ENCODE measurements around the gene DPEP1. TPM values are rescaled to one million over a fixed set of nuclear protein-coding genes. Genes with fewer than 3 reads are reported as not detected.

Gene DPEP1
- total and polyA plus RNA-seq, 4 experiments from 2014 or later = not detected

DNA sequence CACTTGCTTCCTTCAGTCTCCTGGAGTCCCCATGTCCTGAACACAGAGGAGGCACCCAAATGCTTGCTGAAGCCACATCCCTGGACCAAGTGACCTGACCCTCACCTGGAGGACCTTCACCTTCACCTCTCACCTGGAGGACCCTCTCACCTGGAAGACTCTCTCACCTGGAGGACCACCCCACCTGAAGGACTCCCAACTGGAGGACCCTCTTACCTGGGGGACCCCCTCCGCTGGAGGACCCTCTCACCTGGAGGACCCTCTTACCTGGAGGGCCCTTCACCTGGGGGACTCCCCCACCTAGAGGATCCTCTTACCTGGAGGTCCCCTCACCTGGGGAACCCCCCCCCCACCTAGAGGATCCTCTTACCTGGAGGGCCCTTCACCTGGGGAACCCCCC is 72.5 kb downstream of the DPEP1 start:
- intact Hi-C loops (cut with micrococcal nuclease) = loop anchor here (1.0 kb wide), 3 partner anchors 14 to 36 kb away; partner anchors contain the start of genes CHMP1A and SPATA33
- CTCF ChIA-PET (ENCODE audit: partially characterized antibody) = interaction anchor here (1.1 to 2.7 kb wide), 3 partner anchors 14 to 20 kb away, joined by 4 to 33 read pairs (median 7); partner anchors contain the start of gene SPATA2L
- Histone ChIP-seq H3K36me3 (ENCODE audit: insufficient read depth, low read length) (peaks cover 6% of the 10 kb centered on the region), H3K4me1 (ENCODE audit: insufficient read depth, low read length) (peaks cover 14% of the 10 kb centered on the region), H3K27ac (ENCODE audit: low read depth, low read length) (peak overlapping the region; percentile 84), H3K9me3 (ENCODE audit: control insufficient read depth in 1 of 2, low read length in 2 of 2) (no peaks in the 10 kb centered on the region), H3K27me3 (ENCODE audit: insufficient read depth, low read length) (no peaks in the 10 kb centered on the region), H3K4me3 (ENCODE audit: low read length in 2 of 2) (peak overlapping the region in 1 of 2 donors; percentile 84)
- Mint-ChIP-seq H3K9me3 (no peaks in the 10 kb centered on the region), H3K27me3 (no peaks in the 10 kb centered on the region), H3K4me3 (peak overlapping the region; percentile 51 to 95 (median 90)), H3K36me3 (peaks cover 4 to 14% of the 10 kb centered on the region in 2 donors), H3K27ac (peak overlapping the region in 4 of 7 donors; percentile 22 to 78 (median 66)), H3K4me1 (peaks cover 9 to 25% (median 13%) of the 10 kb centered on the region in 4 donors)
- POLR2A ChIA-PET (ENCODE audit: partially characterized antibody) = interaction anchor here (0.7 to 2.7 kb wide), 12 partner anchors 11 to 904 kb away, joined by 3 to 37 read pairs (median 5); partner anchors contain the start of genes CHMP1A, SPATA2L, SPATA33 and SPG7
- DNase-seq = no peak

DNA sequence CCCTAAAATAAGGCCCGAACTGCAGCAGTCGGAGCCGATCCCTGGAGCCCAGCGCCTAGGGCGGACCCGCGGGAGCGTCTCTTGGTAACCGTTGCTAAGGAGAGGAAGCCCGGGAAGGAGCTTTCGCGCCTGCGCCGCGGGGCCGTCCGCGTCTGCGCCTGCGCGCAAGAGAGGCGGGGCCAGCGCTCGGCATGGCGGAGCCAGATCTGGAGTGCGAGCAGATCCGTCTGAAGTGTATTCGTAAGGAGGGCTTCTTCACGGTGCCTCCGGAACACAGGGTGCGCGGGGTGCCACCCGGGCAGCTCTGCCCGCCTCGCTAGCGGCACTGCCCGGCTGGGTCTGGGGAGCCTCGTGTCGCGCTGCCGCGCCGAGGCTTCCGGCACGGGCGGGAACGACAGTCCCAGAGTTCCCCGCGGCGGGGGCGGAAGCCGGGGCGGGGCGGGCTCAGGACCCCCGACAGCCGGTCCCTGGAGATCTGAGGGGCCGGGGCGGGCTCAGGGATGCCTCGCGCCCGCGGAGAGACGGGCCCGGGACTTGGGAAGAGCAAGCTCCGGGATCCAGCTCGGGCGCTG is 73.2 kb downstream of the DPEP1 start, which contains the start of gene CDK10:
CDK10 (plus strand) TSS at position 170 of the 572 bp plus-strand sequence; CDS start at position 192, 22 bp downstream.
- Mint-ChIP-seq H3K4me3 (peak within 1 kb of the TSS; percentile 84 to 96 (median 92)), H3K36me3 (peaks cover 4 to 16% of the 10 kb centered on the region in 2 donors), H3K9me3 (no peaks in the 10 kb centered on the region), H3K27me3 (no peaks in the 10 kb centered on the region), H3K4me1 (peaks cover 9 to 25% (median 13%) of the 10 kb centered on the region in 4 donors), H3K27ac (peak within 1 kb of the TSS; percentile 78 to 98 (median 94))
- peak; percentile 78 to 95 (median 87) for DNase-seq
- intact Hi-C loops (cut with micrococcal nuclease) = loop anchor here (1.0 kb wide), 3 partner anchors 14 to 36 kb away; partner anchors contain the start of genes CHMP1A and SPATA33
- H3K4me3 ChIP-seq (ENCODE audit: low read length in 2 of 2) = peak within 1 kb of the TSS; percentile 57 to 84
- peaks cover 6% of the 10 kb centered on the region for H3K36me3 ChIP-seq (ENCODE audit: insufficient read depth, low read length)
- peak within 1 kb of the TSS; percentile 84 for H3K27ac ChIP-seq (ENCODE audit: low read depth, low read length)
- no peaks in the 10 kb centered on the region for H3K27me3 ChIP-seq (ENCODE audit: insufficient read depth, low read length)
- H3K9me3 ChIP-seq (ENCODE audit: control insufficient read depth in 1 of 2, low read length in 2 of 2) = no peaks in the 10 kb centered on the region
- H3K4me1 ChIP-seq (ENCODE audit: insufficient read depth, low read length) = peaks cover 14% of the 10 kb centered on the region
- ChIA-PET CTCF (ENCODE audit: partially characterized antibody) (interaction anchor here (1.1 to 2.7 kb wide), 3 partner anchors 13 to 19 kb away, joined by 4 to 33 read pairs (median 7); partner anchors contain the start of gene SPATA2L), POLR2A (ENCODE audit: partially characterized antibody) (interaction anchor here (0.7 to 2.7 kb wide), 18 partner anchors 10 to 905 kb away, joined by 3 to 37 read pairs (median 4); partner anchors contain the start of genes CHMP1A, SPATA2L, SPATA33 and SPG7)

DNA sequence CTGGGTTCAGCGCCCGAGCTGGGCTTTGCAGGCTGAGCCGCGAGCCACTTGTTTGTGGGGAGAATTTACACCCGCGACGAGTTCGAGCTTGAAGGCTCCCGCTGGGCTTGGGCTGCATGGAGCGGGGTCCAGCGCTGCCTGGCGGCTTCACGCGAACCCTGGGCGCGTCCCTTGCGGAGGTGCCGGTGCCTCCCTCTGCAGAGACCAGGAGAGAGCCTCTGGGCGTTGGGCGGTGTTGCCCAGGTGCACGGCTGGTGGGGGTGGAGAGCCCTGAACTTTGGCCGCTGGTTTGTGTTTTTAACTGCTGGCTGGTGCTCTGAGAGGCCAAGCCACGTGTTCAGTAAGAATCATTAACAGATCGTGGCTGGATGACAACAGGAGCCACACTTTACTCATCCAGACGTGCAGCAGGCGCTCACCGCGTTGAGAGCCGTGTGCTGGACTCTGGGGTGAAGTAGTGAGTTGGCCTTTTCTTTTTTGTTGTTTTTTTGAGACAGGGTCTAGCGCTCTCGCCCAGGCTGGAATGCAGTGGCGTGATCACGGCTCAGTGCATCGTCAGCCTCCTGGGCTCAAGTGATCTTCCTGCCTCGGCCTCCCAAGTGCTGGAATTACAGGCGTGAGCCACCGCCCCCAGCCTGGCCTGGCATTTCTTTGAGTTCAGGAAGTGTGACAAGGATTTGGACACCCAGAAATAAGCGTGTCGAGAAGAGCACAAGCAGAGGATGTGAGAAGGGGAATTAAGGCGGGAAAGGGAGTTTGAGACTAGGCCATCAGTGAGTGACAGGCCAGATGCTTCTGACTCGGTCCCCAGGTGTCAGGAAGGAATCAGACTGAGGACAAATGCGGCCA is 73.9 kb downstream of the DPEP1 start:
- Histone ChIP-seq H3K4me3 (ENCODE audit: low read length in 2 of 2) (peak overlapping the region; percentile 57 to 84), H3K9me3 (ENCODE audit: control insufficient read depth in 1 of 2, low read length in 2 of 2) (no peaks in the 10 kb centered on the region), H3K36me3 (ENCODE audit: insufficient read depth, low read length) (peaks cover 12% of the 10 kb centered on the region), H3K27ac (ENCODE audit: low read depth, low read length) (peak overlapping the region; percentile 84), H3K27me3 (ENCODE audit: insufficient read depth, low read length) (no peaks in the 10 kb centered on the region), H3K4me1 (ENCODE audit: insufficient read depth, low read length) (peaks cover 14% of the 10 kb centered on the region)
- H3K27ac Mint-ChIP-seq = peak overlapping the region; percentile 72 to 91 (median 78)
- CTCF ChIA-PET (ENCODE audit: partially characterized antibody) = interaction anchor here (1.1 to 2.7 kb wide), 3 partner anchors 13 to 19 kb away, joined by 4 to 33 read pairs (median 7); partner anchors contain the start of gene SPATA2L
- H3K4me1 Mint-ChIP-seq = peaks cover 9 to 25% (median 13%) of the 10 kb centered on the region in 4 donors
- POLR2A ChIA-PET (ENCODE audit: partially characterized antibody) = interaction anchor here (0.7 to 2.7 kb wide), 16 partner anchors 10 to 906 kb away, joined by 3 to 37 read pairs (median 4); partner anchors contain the start of genes CHMP1A, SPATA2L, SPATA33 and TCF25
- no peak for DNase-seq
- peaks cover 4 to 18% of the 10 kb centered on the region in 2 donors for H3K36me3 Mint-ChIP-seq
- H3K9me3 Mint-ChIP-seq = no peaks in the 10 kb centered on the region
- peak overlapping the region; percentile 80 to 95 (median 84) for H3K4me3 Mint-ChIP-seq
- H3K27me3 Mint-ChIP-seq = no peaks in the 10 kb centered on the region
- intact Hi-C loops (cut with micrococcal nuclease) = no loop called here

Other genes starting within 250 kb of the DPEP1 start
- gene ANKRD11, start 123.1 kb upstream of the DPEP1 start, total RNA-seq = 100 to 1,000 TPM; 229 to 246 TPM
- 10 to 100 TPM in 1 of 2 donors, 1 to 10 TPM in 1; 3.9 to 49.7 TPM for gene ANKRD11, start 123.1 kb upstream of the DPEP1 start, polyA plus RNA-seq
- gene SPG7, start 105.2 kb upstream of the DPEP1 start, total RNA-seq = 100 to 1,000 TPM; 157 to 160 TPM
- gene SPG7, start 105.2 kb upstream of the DPEP1 start, polyA plus RNA-seq = 10 to 100 TPM; 46.4 to 48.5 TPM
- gene RPL13, start 53.0 kb upstream of the DPEP1 start, total RNA-seq = 1,000 to 10,000 TPM; 4,825 to 5,043 TPM
- gene RPL13, start 53.0 kb upstream of the DPEP1 start, polyA plus RNA-seq = 1,000 to 10,000 TPM; 4,119 to 5,642 TPM
- gene CPNE7, start 37.9 kb upstream of the DPEP1 start, total RNA-seq = 1 to 10 TPM; 4.0 to 7.3 TPM
- 1 to 10 TPM; 2.3 to 5.7 TPM for gene CPNE7, start 37.9 kb upstream of the DPEP1 start, polyA plus RNA-seq
- gene CHMP1A, start 44.1 kb downstream of the DPEP1 start, total RNA-seq = 10 to 100 TPM; 77.3 to 88.9 TPM
- gene CHMP1A, start 44.1 kb downstream of the DPEP1 start, polyA plus RNA-seq = 10 to 100 TPM; 66.5 to 83.9 TPM
- gene SPATA33, start 44.2 kb downstream of the DPEP1 start, total RNA-seq = 10 to 100 TPM in 1 of 2 experiments, 1 to 10 TPM in 1; 8.6 to 10.5 TPM
- 1 to 10 TPM; 2.5 to 5.7 TPM for gene SPATA33, start 44.2 kb downstream of the DPEP1 start, polyA plus RNA-seq
- gene CDK10, start 73.0 kb downstream of the DPEP1 start, total RNA-seq = 100 to 1,000 TPM; 134 to 140 TPM
- 10 to 100 TPM; 24.8 to 33.5 TPM for gene CDK10, start 73.0 kb downstream of the DPEP1 start, polyA plus RNA-seq
- 10 to 100 TPM; 12.7 to 13.1 TPM for gene SPATA2L, start 88.1 kb downstream of the DPEP1 start, total RNA-seq
- 10 to 100 TPM in 1 of 2 donors, 1 to 10 TPM in 1; 5.4 to 13.0 TPM for gene SPATA2L, start 88.1 kb downstream of the DPEP1 start, polyA plus RNA-seq
- 10 to 100 TPM; 13.0 to 13.6 TPM for gene VPS9D1, start 107.3 kb downstream of the DPEP1 start, total RNA-seq
- gene VPS9D1, start 107.3 kb downstream of the DPEP1 start, polyA plus RNA-seq = 1 to 10 TPM in 1 of 2 donors, under 1 TPM in 1; 0.48 to 1.0 TPM
- 100 to 1,000 TPM; 141 to 143 TPM for gene ZNF276, start 107.9 kb downstream of the DPEP1 start, total RNA-seq
- gene ZNF276, start 107.9 kb downstream of the DPEP1 start, polyA plus RNA-seq = 10 to 100 TPM in 1 of 2 donors, 1 to 10 TPM in 1; 9.5 to 53.7 TPM
- 10 to 100 TPM in 1 of 2 experiments, 1 to 10 TPM in 1; 9.6 to 10.1 TPM for gene FANCA, start 203.0 kb downstream of the DPEP1 start, total RNA-seq
- 1 to 10 TPM; 4.6 to 8.1 TPM for gene FANCA, start 203.0 kb downstream of the DPEP1 start, polyA plus RNA-seq
- 1 to 10 TPM; 3.0 to 3.3 TPM for gene SPIRE2, start 214.8 kb downstream of the DPEP1 start, total RNA-seq
- gene SPIRE2, start 214.8 kb downstream of the DPEP1 start, polyA plus RNA-seq = under 1 TPM in 1 of 2 donors, not detected in 1; 0.71 TPM